Tibial nerve (tissue), 4 donors: ENCODE results near the gene GGTLC3. TPM values are rescaled to one million over a fixed set of nuclear protein-coding genes. Genes with fewer than 3 reads are reported as not detected.

ENCODE experiments used
- total RNA-seq, 4 donors: library from RNA; depleted of rRNA; stranded (reverse); fragments of >200 nt; gene quantifications; one replicate each; pipeline ENCODE4 v1.1.0, GENCODE V29; 2016

GGTLC3 gene
- total RNA-seq, 4 donors from 2014 or later, result not detected

Other genes starting within 250 kb of the GGTLC3 start
- 10 to 100 TPM in 1 of 4 donors, 1 to 10 TPM in 1, under 1 TPM in 1, not detected in 1; 0.78 to 24.7 (median 2.4) TPM for gene TMEM191B, start 9.6 kb upstream of the GGTLC3 start, total RNA-seq
- under 1 TPM in 1 of 4 donors, not detected in 3; 0.42 TPM for gene RIMBP3, start 93.8 kb upstream of the GGTLC3 start, total RNA-seq